K562 (cell line): Measurements from ENCODE around the gene UVRAG. TPM values are rescaled to one million over a fixed set of nuclear protein-coding genes. Genes with fewer than 3 reads are reported as not detected.
A peak's percentile ranks its signal among the peaks of the same experiment; 100 is the strongest.

Experiments used
- BCOR ChIP-seq: fragments of 450-650 bp; IDR thresholded peaks from 2 replicates; pipeline ENCODE4 v1.6.1; 2016
- DMBX1 ChIP-seq: fragments of 250-450 bp; sonication (Bioruptor Pico); IDR thresholded peaks from 2 replicates; pipeline ENCODE4 v1.8.0; 2022; ENCODE audit warnings: inconsistent platforms, mild to moderate bottlenecking, moderate library complexity, borderline replicate concordance
- DNMT1 ChIP-seq: fragments of 450-650 bp; IDR thresholded peaks from 2 replicates; pipeline ENCODE4 v1.6.1; 2016; ENCODE audit warnings: antibody characterized with exemption, mild to moderate bottlenecking
- E2F3 ChIP-seq: fragments of 250-450 bp; sonication (Bioruptor Pico); IDR thresholded peaks from 2 replicates; pipeline ENCODE4 v1.4.0; 2020; ENCODE audit warnings: mild to moderate bottlenecking
- NFIC ChIP-seq: fragments of 450-650 bp; IDR thresholded peaks from 2 replicates; pipeline ENCODE4 v1.6.1; 2017; ENCODE audit warnings: mild to moderate bottlenecking, inconsistent platforms
- PRDM10 ChIP-seq: fragments of 450-650 bp; IDR thresholded peaks from 2 replicates; pipeline ENCODE4 v1.6.1; 2018; ENCODE audit not compliant: partially characterized antibody
- SMAD1 ChIP-seq: fragments of 150-350 bp; IDR thresholded peaks from 2 replicates; pipeline ENCODE4 v1.6.1; 2014; ENCODE audit warnings: low read length, low read depth; ENCODE audit not compliant: partially characterized antibody
- SRF ChIP-seq, 2 experiments: fragments of 250-450, 450-650 bp in 1 of 2; sonication (Bioruptor Pico) in 1 of 2; sonication (generic) in 1 of 2; formaldehyde crosslinking; IDR thresholded peaks; 2 replicates each; pipeline versions ENCODE4 v1.5.0 to v1.5.1; 2020 to 2022; ENCODE audit warnings: mild to moderate bottlenecking in 1 of 2, missing genetic modification reagents in 1 of 2
- TBL1XR1 ChIP-seq, 2 experiments: IDR thresholded peaks; 2 replicates each; pipeline ENCODE4 v1.6.1; 2012; ENCODE audit warnings: improper control_type of control experiment in 2 of 2, low read length in 2 of 2, mild to moderate bottlenecking in 1 of 2
- TRIM24 ChIP-seq, 2 experiments: fragments of 450-650 bp; IDR thresholded peaks; 2 replicates each; pipeline ENCODE4 v1.6.1; 2016
- USF2 ChIP-seq: sonication (generic); formaldehyde crosslinking; IDR thresholded peaks from 2 replicates; pipeline ENCODE4 v1.5.0; 2020; ENCODE audit warnings: missing genetic modification reagents
- ZBTB1 ChIP-seq: sonication (generic); formaldehyde crosslinking; IDR thresholded peaks from 2 replicates; pipeline ENCODE4 v1.8.1; 2023; ENCODE audit warnings: missing genetic modification reagents, low read depth, mild to moderate bottlenecking, borderline replicate concordance
- ZNF253 ChIP-seq: fragments of 250-450 bp; sonication (Bioruptor Pico); conservative IDR thresholded peaks from 2 replicates; pipeline ENCODE4 v1.6.1; 2021; ENCODE audit warnings: mild to moderate bottlenecking
- ZNF316 ChIP-seq: fragments of 450-650 bp; IDR thresholded peaks from 2 replicates; pipeline ENCODE4 v1.6.1; 2016
- ZNF511 ChIP-seq: sonication (generic); formaldehyde crosslinking; IDR thresholded peaks from 2 replicates; pipeline ENCODE4 v1.8.0; 2022; ENCODE audit warnings: mild to moderate bottlenecking, missing genetic modification reagents
- polyA plus RNA-seq, 8 experiments: library from polyadenylated mRNA; depleted of rRNA in 4 of 8; stranded (reverse) in 5 of 8; unstranded in 3 of 8; fragments of >200 nt; fragmentation: Nextera tagmentation in 2 of 8; fragmentation: Illumina TruSeq in 1 of 8; extraction: Ambion mirVana in 2 of 8; extraction: Trizol in 1 of 8; gene quantifications; 2 replicates each; pipeline versions ENCODE4 v1.2.1 to v1.2.3, GENCODE V29; 2011 to 2014; ENCODE audit warnings: inconsistent platforms in 1 of 8, missing spikeins in 1 of 8
- total RNA-seq, 7 experiments: library from RNA; depleted of rRNA in 6 of 7; stranded (reverse); fragments of >200 nt in 6 of 7; fragmentation: Illumina TruSeq in 2 of 7; extraction: Trizol in 2 of 7; gene quantifications; 2 replicates each; pipeline versions ENCODE4 v1.2.1 to v1.2.3, GENCODE V29; 2011 to 2021; ENCODE audit warnings: low replicate concordance in 1 of 7
- TF ChIP-seq, protein P1 (sequence below): sonication (generic); formaldehyde crosslinking; IDR thresholded peaks from 2 replicates; pipeline ENCODE4 v1.8.0; 2022; ENCODE audit warnings: mild to moderate bottlenecking, missing genetic modification reagents
- TF ChIP-seq, protein P2 (sequence below): fragments of 250-450 bp; sonication (Bioruptor Pico); IDR thresholded peaks from 2 replicates; pipeline ENCODE4 v1.8.0; 2022; ENCODE audit warnings: inconsistent platforms, mild to moderate bottlenecking, moderate library complexity, borderline replicate concordance
- TF ChIP-seq, protein P3 (sequence below): fragments of 450-650 bp; IDR thresholded peaks from one replicate; pipeline ENCODE4 v1.6.1; 2018; ENCODE audit warnings: mild to moderate bottlenecking, moderate library complexity; ENCODE audit not compliant: partially characterized antibody

UVRAG gene
- total and polyA plus RNA-seq, 9 of the 15 experiments (the other 6 are each of a cell fraction or from before 2014, with no cell fraction given): 3.1 to 17.8 (median 12.4) TPM

DNA sequence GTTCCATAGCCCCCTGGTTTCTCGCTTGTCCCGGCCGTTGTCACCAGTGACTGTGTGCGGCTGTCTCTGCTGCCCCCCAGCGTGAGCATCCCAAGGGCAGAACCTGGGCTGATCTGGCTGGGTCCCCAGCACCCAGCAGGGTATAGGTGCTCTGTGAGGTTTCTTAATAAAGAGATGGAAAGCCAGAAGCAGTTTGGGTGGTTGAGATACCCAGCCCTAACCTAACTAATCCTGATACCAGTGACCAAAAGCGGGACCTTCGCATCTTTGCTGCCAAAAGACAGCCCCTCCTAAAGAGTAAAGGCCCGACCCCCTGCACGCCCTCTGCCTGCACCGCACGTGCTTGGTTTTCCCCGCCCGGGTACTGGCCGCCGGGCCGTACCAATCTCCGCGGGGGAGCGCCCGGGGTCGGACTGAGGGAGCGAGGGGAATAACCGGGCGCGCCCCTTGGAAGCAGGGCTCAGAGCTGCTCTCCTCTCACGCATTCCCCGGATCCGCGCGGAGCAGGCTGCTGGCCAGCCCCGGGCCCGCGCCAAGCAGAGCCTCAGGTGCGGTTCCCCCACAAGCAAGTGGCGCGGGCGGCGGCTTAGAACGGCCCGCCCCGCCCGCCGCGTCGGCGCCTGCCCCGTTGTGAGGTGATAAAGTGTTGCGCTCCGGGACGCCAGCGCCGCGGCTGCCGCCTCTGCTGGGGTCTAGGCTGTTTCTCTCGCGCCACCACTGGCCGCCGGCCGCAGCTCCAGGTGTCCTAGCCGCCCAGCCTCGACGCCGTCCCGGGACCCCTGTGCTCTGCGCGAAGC, 46.7 kb upstream of the UVRAG start, which contains the start of gene DGAT2 (continued):
- no peak for TF ChIP-seq ZNF253
- TF ChIP-seq ZNF316: no peak
- no peak for TF ChIP-seq ZBTB1
- TF ChIP-seq TRIM24 (IDR thresholded peaks at IDR 0.05): peak; percentile 42 to 76; a peak in 2 of 4 replicates
- TF ChIP-seq ZNF511 (CRISPR knock-in tag): 0 out of 2 replicates have a peak, but pooled peaks have one; percentile 44
- TF ChIP-seq SRF (CRISPR knock-in tag; IDR thresholded peaks at IDR 0.05): 0 out of 4 replicates have a peak, but pooled peaks of 1 of the 2 experiments have one; percentile 16
- TF ChIP-seq BCOR: peak; percentile 60
- peak; percentile 52 for TF ChIP-seq USF2
- TF ChIP-seq NFIC: peak; percentile 12; the same call in 1 of the 2 replicates
- TF ChIP-seq DMBX1 (CRISPR knock-in tag): 0 out of 2 replicates have a peak, but pooled peaks have one; percentile 0
- TF ChIP-seq, protein P1, sequence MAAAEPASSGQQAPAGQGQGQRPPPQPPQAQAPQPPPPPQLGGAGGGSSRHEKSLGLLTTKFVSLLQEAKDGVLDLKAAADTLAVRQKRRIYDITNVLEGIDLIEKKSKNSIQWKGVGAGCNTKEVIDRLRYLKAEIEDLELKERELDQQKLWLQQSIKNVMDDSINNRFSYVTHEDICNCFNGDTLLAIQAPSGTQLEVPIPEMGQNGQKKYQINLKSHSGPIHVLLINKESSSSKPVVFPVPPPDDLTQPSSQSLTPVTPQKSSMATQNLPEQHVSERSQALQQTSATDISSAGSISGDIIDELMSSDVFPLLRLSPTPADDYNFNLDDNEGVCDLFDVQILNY: no peak
- TF ChIP-seq DNMT1: no peak
- peak; percentile 75 for TF ChIP-seq E2F3 (CRISPR knock-in tag)
- 0 out of 4 replicates have a peak, but pooled peaks have one; percentile 15 to 36 for TF ChIP-seq TBL1XR1 (IDR thresholded peaks at IDR 0.05; ENCODE audit: low read length in 2 of 2)
- TF ChIP-seq, protein P2, sequence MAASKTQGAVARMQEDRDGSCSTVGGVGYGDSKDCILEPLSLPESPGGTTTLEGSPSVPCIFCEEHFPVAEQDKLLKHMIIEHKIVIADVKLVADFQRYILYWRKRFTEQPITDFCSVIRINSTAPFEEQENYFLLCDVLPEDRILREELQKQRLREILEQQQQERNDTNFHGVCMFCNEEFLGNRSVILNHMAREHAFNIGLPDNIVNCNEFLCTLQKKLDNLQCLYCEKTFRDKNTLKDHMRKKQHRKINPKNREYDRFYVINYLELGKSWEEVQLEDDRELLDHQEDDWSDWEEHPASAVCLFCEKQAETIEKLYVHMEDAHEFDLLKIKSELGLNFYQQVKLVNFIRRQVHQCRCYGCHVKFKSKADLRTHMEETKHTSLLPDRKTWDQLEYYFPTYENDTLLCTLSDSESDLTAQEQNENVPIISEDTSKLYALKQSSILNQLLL (CRISPR knock-in tag): no peak
- TF ChIP-seq PRDM10: peak; percentile 100
- TF ChIP-seq SMAD1: no peak
- TF ChIP-seq, protein P3, sequence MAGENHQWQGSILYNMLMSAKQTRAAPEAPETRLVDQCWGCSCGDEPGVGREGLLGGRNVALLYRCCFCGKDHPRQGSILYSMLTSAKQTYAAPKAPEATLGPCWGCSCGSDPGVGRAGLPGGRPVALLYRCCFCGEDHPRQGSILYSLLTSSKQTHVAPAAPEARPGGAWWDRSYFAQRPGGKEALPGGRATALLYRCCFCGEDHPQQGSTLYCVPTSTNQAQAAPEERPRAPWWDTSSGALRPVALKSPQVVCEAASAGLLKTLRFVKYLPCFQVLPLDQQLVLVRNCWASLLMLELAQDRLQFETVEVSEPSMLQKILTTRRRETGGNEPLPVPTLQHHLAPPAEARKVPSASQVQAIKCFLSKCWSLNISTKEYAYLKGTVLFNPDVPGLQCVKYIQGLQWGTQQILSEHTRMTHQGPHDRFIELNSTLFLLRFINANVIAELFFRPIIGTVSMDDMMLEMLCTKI: no peak
